GM18861 (cell line): ENCODE results near the gene ZMYND11.
"Not testable (repeated sequence)": the region's sequence is repeated elsewhere in the genome, so short reads cannot be mapped to it uniquely, and the experiment has no call there.

ENCODE experiments used
- ATAC-seq: cut with Tn5 transposase; IDR thresholded peaks from one replicate; pipeline ENCODE4 v1.9.1; 2021; ENCODE audit not compliant: unreplicated experiment

The ZMYND11 gene

DNA sequence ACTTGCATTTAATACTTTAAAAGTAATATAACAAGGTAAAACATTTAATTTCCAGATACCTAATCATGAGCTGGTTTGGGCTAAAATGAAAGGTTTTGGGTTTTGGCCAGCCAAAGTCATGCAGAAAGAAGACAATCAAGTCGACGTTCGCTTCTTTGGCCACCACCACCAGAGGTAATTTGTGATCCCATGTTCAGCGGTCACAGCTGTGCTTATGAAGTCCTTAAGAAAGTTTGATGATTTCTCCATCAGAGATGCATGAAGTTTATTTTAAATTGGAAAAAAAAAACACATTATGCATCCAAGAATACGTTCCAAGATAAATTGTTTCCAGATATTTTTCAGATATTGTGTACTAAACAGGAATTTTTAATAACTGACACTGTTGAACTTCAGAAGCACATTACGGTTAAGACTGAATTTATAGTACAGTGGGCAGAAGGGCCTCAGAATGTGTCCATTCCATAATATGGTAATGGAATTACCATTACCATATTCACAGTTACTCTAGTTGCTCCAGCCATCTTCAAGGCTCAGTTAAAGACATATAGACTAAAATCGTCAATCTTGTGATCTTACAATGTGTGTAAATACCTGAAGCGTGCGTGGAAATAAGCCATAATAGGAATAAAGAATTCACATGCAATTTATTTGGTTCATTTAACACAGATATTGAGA lies 106.8 kb downstream of the ZMYND11 start:
- ATAC-seq, result no peak

DNA sequence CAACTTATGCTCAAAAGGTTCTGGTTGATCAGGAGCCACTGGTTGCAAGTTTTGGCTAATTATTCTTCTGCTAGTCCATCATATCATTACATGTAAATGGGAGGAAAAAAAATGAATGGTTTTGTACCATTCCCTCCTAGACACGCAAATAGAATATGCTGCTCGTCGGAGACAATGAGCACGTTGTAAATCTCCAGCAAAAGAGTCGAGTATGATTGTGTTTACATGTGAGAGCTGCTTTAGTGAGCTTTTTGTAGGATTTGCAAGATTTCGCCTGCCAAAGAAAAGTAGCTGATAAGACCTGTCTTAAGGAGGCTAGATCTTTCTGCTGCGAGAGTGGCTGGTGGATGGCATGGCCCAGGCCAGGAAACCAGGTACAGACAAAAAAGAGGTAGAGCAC lies 109.0 kb downstream of the ZMYND11 start:
- no peak for ATAC-seq

DNA sequence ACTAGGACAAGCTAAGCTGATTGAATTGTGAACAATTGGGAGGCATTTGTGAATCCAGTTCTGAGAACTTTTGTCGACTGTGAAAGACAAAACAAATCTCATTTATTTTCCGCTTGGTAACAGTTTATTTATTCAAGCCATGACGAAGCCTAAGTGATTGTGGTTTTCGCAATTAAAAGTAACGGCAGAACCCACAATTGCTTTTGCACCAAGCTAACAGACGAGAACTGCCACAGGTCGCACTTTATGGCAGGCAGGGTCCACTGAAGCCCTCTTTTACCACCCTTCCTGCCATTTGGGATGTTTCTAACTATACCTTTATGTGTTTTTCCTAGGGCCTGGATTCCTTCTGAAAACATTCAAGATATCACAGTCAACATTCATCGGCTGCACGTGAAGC lies 111.2 kb downstream of the ZMYND11 start:
- no peak for ATAC-seq

DNA sequence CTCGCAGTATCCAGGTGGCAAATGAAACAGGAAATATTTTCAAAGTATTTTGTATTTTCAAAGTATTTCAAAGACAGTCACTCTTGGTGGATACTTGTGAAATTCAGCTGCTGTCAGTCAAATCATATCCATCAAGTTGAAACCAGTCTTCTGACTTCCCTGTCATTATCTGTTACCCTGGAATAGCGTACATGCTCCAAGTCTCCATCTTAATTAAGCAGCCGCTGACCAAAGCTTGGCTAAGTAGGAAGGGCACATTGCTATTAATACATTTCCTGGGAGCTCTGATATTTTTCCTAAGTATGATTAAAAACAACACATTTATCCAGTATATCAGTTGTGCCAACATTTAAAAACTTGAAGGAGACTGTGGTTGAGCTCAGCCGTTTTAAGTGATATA lies 112.2 kb downstream of the ZMYND11 start:
- no peak for ATAC-seq

DNA sequence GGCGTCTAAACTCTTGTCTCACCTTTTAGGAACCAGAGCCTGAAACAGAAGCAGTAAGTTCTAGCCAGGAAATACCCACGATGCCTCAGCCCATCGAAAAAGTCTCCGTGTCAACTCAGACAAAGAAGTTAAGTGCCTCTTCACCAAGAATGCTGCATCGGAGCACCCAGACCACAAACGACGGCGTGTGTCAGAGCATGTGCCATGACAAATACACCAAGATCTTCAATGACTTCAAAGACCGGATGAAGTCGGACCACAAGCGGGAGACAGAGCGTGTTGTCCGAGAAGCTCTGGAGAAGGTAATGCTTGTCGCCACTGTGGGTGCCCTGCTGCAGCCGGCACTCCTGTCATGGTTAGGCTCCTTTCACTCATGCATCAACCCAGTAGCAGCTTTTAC lies 113.1 kb downstream of the ZMYND11 start:
- ATAC-seq, result no peak

DNA sequence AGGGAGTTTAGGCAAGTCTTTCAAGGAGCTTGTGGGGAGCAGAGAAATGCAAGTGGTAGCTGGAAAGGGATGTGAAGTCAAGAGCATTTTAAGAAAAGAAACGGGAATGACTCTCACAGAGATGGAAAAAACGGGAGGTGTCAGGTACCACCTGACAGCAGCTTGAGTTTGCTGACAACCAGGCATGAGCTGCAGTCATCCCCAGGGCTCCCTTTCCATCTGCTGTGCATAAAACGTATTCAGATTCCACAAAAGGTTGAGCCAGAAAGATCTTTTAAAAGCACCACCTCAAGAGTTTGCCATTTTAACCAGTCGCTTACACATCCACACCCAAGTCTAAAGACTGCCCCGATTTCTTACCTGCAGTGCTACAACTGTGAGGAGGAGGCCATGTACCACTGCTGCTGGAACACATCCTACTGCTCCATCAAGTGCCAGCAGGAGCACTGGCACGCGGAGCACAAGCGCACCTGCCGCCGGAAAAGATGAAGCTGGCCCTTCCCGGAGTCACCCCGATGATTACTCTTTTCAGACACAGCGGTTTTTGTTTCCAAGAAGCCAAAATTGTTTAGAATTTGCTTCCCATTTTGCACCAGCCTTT lies 116.8 kb downstream of the ZMYND11 start:
- ATAC-seq, result no peak

DNA sequence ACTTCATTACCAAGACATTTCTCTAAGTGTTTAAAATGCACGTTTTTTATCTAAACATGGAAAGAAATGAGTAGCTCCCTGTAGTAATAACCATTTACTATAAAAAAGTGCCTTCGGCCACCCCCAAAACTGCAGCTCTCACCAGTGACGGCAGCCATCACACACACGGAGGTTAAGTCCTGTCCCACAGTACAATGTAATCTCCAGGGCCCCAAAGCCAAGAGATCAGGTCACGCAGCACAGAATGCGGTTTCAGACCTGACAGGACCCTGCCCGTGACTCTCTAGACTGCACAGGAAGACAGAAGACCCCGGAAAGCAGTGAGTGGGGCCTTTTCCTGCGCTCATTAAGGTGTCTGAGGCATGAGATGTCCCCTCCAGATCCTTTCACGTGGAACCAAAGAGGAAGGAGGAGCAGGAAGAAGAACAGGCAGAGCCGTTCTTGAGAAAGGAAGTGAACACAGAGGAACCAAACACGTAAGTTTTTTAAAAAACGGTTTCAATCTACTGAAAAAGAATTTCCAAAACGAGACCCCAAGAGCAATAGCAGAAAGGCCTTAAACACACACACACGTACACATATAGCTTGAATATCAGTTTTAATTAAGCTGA lies 125.7 kb downstream of the ZMYND11 start:
- ATAC-seq, result no peak

DNA sequence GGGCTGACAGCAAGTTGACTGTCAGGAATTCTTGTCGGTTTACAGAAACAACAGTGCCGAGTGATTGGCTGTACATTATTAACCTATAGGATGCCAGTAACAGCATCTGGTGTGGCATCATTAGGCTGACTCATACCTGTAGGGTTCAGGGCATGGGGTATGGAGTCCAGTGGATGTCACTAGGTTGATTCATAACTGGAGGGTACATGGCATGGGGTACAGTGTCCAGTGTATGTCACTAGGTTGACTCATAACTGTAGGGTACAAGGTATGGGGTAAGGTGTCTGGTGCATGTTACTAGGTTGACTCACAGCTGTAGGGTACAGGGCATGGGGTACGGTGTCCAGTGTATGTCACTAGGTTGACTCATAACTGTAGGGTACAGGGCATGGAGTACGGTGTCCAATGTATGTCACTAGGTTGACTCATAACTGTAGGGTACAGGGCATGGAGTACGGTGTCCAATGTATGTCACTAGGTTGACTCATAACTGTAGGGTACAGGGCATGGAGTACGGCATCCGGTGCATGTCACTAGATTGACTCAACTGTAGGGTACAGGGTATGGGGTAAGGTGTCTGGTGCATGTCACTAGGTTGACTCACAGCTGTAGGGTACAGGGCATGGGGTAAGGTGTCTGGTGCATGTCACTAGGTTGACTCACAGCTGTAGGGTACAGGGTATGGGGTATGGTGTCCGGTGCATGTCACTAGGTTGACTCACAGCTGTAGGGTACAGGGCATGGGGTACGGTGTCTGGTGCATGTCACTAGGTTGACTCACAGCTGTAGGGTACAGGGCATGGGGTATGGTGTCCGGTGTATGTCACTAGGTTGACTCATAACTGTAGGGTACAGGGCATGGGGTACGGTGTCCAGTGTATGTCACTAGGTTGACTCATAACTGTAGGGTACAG lies 129.2 kb downstream of the ZMYND11 start:
- ATAC-seq, result not testable (repeated sequence)

DNA sequence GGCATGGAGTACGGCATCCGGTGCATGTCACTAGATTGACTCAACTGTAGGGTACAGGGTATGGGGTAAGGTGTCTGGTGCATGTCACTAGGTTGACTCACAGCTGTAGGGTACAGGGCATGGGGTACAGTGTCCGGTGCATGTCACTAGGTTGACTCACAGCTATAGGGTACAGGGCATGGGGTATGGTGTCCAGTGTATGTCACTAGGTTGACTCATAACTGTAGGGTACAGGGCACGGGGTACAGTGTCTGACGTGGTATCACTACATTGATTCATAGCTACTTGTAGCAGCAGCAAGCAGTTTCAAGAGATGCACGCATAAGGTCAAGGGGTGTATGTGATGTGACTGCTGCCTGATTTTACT lies 129.8 kb downstream of the ZMYND11 start:
- peak; percentile 40 for ATAC-seq

DNA sequence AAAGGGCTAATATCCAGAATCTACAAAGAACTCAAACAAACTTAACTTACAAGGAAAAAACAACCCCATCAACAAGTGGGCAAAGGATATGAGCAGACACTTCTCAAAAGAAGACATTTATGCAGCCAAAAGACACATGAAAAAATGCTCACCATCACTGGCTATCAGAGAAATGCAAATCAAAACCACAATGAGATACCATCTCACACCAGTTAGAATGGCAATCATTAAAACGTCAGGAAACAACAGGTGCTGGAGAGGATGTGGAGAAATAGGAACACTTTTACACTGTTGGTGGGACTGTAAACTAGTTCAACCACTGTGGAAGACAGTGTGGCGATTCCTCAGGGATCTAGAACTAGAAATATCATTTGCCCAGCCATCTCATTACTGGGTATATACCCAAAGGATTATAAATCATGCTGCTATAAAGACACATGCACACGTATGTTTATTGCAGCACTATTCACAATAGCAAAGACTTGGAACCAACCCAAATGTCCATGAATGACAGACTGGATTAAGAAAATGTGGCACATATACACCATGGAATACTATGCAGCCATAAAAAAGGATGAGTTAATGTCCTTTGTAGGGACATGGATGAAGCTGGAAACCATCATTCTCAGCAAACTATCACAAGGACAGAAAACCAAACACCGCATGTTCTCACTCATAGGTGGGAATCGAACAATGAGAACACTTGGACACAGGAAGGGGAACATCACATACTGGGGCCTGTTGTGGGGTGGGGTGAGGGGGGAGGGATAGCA lies 130.7 kb downstream of the ZMYND11 start:
- not testable (repeated sequence) for ATAC-seq

DNA sequence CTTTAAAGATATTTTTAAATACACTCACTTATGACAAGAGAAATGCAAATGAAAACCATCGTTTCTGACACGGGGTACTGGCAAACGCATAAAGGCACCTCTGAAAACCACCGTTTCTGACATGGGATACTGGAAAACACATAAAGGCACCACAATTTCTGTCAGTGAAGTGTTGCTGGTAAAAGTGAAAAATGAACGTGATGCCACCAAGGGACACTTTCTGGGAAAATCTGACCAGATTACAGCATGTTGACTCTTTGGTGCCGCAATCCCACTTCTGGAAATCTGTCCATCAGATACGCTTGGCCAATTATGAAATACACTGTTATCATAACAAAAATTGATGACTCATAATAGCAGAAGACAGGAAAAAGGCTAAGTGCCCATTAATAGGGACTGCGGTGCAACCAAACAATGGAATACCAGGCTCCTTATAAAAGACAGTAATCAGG lies 131.7 kb downstream of the ZMYND11 start:
- ATAC-seq, result no peak

DNA sequence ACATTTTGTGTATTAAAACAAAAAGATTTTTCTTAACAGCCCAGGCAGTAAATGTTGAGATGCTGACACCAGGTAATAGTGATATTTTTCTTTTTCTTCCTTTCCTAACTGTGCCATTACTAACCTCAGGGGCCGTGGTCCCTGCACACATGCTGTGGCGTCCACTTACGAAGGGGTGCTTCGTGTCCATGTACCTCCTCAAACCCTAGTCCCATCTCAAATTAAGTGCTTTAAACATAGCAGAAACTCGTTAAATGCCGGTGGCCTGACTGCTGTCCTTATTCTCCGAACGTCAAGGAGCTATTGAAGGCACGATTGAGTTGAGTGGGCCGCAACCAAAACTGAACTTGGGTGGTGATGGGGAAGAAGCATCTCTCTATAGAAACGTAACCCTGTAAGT lies 132.4 kb downstream of the ZMYND11 start:
- ATAC-seq, result no peak

DNA sequence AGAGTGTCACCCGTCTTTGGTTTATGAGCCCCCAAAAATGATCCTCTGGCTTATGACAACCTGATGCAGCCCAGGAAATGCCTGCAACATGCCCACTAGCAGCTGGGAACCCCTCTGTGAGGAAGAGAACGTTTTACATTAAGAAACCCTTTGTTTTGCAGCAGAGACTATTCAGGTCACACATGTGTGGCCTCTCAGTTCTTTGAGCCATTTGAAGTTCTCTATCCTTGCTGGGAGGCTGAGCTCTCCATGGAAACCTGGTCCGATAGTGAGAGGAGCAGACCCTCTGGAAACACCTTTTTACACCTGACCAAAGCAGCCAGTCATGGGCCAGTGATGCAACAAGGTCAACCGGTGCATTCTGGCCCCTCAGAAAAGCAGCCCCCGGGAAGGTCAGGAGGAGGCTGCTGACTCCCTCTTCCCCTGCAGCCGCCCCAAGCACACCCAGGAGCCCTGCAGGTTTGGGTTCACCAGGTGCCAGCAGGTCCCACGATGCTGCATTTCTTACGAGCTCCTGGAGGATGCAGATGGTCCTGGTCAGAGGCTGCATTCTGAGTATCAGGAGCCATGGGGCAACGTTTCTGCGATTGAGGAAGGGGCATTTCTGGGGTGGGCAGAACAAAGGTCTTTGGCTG lies 134.3 kb downstream of the ZMYND11 start:
- no peak for ATAC-seq

DNA sequence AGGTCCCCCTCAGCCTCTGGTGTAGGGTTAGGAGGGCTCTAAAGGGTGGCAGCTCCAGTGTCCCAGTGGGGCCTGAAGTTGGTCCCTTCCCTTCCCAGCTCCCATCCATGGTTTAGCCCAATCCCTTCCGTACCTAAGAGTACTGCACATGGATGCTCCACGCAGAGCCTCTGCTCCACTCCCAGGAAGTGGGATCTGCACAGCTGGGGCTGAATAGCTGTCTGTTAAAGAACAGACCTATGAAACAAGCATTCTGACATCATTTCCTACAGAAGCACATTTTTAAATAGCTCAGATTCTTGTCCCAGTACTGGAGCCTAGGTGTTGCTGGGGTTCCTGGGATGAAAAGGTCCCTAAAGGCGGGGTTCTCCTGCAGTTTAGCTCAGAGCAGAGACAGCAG lies 135.9 kb downstream of the ZMYND11 start:
- no peak for ATAC-seq

DNA sequence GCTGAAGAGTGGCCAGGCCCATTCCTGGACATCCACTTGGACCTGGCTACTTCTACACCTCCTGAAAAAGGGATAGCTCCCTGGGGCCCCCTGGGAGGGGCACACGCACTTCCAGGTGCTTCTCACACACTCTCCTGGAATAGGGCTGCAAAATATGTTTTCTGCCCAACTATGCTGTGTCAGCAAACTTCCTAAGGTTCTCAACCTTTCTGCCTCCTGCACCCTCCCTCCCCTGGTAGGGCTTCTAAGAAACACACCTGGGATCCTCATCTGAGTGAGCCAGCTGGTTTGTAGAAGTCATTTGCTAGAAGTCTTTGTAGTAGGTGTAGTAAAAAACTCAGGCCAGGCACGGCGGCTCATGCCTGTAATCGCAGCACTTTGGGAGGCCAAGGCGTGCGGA lies 136.5 kb downstream of the ZMYND11 start:
- ATAC-seq, result no peak

DNA sequence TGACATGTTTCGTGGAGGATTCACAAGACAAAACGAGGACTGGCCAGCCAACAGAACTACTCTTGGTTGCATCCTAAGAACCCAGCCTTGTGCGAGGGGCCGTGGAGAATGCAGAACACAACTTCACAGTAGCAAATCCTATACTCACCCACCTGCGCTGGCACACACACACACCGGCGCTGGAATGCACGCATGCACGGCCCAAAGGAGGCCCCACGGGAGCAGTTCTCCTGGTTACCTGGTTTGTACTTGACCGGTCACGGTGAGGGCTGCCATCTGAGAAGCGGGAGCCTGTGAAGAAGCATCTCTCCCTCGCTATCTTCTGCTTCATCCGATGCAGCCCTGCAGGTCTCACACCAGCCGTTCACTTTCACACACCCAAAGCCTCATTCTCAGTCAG lies 137.8 kb downstream of the ZMYND11 start:
- ATAC-seq, result no peak

DNA sequence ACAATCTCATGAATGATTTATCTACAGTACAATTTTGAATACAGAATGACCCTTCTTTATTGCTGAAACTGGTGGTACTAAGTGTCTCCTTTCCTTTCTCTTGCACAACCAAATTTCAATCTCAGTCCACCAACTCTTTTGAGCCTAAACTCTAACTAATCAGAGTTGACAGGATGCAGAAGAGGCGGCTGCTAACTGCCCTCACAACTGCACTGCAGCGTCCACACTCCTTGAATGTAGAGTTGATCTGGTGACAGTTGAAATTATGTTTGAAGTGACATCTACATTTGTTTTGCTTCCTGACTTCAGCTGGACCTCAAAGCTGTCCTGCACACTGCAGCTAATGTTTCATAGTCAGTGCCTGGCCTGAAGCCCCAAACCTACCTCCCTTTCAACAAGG lies 139.6 kb downstream of the ZMYND11 start:
- ATAC-seq, result no peak

DNA sequence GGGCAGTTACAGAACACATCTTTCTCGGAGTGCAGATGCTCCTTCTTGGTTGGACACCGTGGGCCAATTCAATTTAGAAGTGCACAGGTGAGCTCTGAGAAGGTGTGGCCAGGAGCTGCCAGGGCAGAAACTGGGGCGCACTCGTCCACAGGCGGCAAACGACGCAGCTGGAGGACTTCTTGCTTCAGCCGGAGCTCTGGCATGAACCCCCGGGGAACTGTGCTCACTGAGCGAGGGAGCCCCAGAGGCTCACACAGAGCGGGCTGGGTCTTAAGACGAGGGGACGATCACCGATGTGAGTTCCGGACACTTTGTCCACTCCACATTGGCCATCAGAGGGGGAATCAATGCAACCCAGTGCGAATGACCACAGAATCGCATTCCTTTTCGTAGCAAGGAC lies 140.4 kb downstream of the ZMYND11 start:
- no peak for ATAC-seq

DNA sequence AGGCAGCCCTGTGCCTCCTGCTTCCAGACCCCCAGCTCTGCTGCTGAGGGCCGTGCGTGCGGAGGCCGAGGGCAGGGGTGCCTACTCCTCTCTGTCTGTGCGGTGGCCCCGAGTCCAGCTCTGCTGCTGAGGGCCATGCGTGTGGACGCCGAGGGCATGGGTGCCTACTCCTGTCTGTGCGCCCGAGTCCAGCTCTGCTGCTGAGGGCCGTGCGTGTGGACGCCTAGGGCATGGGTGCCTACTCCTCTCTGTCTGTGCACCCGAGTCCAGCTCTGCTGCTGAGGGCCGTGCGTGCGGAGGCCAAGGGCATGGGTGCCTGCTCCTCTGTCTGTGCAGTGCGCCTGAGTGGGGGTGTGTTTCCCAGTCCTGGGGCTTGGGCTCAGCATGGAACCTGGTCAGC lies 142.7 kb downstream of the ZMYND11 start:
- no peak for ATAC-seq

DNA sequence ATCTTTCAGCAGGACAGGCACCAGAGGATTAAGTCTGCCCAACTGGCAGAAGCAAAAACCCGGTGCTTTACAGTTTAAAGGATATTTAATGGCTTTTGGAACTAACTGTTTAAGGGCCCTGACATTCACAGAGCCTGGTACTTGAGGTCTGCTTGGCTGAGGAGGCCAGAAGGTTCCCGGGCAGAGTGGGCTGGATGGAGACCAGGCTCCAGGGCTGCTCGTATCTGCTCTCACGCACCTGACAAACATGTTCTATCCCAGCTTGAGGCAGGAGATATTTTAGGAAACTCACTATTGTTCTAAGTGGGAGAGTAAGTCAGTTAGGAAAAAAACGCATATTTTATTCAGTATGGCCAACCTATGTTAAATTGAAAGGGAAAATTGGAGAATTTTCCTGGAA lies 143.5 kb downstream of the ZMYND11 start:
- no peak for ATAC-seq
